Pons (tissue), 1 donor: ENCODE measurements around the gene LRMDA.

Source experiments
- DNase-seq: peaks from one replicate; pipeline ENCODE4 v3.0.0-alpha.2; 2016; ENCODE audit warnings: low spot score

LRMDA gene

DNA sequence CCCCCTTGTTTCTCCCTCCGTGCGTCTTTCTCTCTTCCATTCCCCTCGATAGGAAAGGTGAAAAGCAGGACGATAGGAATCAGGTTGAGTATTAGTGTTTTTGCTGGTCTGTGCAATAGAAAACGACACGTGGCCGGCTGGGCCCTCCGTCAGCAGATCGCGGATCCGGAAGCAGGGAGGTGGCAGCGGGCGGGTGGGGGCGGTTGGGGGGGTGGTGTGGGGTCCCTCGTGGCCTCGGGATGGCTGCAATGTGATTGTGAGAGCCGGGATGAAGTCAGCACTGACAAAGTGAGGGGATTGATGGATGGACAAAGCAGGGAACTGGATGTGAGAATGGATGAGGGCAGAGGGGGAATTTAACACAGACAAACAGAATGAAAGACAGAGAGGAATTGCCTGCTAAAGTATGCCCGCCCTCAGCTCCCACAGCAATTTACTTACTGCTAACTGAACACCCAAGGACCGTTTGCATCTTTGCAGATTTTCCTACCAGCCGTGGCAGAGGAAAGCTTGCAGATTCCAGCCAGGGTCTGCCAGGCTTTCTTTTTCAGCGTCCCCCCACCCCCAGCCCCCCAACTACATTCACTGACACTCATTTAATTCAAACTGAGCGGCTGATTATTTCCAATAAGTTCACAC is 280.9 kb downstream of the LRMDA start:
- peak; percentile 14 for DNase-seq

DNA sequence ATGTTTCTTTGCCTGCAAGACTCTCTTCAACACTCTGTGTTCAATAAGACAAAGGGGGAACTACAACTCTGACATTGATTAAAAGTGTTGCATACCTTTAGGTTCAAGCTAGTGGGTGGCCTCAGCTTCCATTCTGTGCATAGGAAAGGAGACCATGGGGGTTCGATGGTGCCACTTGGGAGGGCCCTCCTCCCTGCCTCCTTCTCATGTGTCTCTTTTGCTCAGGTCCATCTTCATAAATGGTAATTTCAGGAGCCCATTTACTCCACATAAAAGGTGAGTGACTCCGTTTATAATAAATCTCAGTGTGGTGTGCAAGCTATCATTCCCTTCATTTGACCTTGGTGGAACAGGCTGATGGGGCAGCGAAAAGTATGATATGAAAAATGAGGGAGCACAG is 285.1 kb downstream of the LRMDA start:
- no peak for DNase-seq

DNA sequence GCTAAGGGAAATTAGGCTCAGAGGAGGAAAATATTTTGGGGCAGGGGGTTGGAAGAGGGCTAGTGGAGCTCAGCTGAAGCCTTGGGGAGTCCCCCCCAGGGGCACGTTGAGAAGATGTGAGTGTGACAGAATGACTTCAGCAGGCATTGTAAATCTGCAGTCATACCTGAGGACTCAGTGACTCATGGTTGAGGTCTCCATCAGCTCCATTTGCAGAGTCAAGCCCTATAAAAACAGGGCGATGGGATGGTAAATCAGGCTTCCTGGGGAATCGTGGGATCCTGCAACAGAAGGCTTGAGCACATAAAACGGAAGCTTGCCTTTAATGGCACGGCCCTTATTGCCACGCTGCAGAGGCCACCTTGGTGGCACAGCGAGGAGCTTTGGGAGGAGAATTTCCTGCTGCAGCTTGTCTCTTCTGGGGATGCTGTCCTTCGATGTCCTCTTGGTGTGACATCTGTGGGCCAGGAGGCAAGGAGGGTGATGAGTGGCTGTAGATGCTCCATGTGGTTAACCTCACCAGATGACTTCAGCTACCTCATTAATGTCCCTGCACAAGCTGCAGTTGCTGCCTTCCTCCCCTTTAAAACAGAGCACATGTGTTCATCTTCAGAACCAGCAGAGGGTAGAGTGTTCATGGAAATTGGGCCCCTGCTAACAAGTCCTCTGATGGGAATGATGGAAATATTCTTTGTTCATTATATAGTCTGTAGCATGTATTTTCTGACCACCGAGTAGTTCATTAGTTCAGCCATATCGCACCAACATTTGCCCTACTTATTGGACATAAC is 285.9 kb downstream of the LRMDA start:
- DNase-seq = peak; percentile 6

DNA sequence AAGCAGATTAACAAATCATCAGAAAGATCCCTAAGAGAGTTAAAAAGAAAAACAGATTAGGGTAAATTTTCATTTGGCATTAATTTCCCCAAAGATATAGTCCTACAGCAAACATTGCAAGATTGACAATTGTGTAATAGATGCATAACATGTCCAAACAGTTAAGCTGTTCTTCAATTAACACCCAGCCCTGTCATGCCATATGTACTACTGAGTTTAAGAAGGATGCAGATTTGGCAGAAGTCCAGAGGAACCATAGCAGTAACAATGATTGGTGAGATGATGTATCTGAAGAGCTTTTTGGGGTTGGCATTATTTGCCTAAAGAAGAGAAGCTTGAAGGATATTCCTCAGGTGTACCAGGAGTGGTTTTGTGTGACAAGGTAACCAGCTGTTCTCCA is 287.6 kb downstream of the LRMDA start:
- DNase-seq = no peak

DNA sequence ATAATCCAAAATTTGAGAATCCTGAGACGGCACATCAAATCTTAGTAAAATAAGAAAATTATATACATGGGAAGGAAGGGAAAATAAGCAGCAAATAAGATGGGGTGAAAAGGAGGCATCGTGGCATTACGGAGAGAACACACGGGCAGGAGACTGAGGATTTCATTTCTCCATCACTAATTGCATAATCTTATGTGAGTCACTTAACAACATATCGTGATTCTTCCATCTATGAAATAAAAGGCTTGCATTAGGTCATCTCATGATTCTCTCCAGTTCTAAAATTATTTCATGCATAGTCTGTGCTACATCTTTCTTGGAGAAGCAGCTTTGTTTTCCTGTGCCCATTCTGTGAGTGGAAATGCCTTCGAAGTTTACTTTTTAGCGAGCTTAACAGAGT is 288.7 kb downstream of the LRMDA start:
- no peak for DNase-seq

DNA sequence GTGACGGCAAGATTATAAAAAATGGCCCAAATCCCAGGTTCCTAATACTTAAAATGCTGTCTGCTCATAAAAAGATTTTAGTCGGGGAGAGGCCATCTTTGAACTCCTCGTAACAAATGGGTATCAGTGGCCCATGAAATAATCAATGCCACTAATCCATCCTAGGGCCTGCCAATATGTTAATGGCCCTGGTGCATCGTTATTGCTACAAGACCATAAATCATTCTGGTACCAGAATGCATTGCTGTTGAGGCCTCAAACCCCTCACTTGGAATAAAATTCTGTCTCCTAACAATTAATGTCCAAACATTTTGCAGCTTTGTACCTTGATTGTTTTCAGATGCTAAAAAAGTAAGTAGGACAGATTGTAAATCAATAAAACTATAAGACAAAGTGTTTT is 290.6 kb downstream of the LRMDA start:
- no peak for DNase-seq

DNA sequence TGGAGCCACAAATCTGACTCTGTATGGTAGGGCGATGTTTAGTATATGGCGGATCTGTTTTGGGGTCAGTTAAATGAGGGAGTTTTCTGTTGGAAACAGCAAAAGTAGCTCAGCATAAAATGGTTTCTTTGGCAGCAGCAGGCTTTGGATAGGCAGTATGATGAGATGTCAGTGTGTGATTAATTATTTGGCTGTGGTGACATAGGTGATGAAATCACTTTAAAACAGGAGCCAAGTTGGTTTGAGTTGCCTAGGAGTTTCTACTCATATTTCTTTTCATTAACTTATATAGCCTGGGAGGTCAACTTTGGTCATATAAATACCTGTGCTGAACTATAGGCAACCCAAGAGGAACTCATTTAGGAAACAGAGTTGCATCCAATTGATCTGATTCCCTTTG is 291.2 kb downstream of the LRMDA start:
- no peak for DNase-seq

DNA sequence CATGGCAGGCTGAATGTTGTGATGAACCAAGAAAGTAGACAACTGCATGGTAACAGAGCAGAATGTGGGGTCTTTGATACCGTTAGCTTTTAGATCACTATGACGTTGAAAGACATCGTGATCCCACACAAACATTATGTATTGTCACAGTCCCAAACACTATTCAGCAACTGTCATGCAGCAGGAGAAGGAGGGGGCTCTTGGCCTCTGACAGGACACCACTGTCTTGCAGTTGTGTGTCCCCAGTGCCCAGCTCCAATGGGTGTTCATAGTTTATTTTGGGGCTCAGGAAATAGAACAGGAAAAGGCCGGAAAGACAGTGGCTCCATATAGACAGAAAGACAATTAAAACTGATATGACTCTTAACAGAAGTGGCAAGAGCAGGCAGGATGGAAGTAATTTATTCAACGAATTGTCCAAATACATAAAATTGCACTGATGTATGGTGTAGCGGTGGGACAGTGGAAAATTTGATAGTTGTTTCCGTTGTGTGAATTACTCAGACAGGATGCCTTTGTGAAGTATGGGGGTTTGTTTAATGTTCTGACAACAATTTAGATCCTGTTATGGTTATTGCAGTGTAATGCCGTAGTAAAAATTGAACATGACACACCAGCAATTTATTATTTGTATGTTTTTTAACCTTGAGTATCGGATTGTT is 292.0 kb downstream of the LRMDA start:
- DNase-seq = no peak

DNA sequence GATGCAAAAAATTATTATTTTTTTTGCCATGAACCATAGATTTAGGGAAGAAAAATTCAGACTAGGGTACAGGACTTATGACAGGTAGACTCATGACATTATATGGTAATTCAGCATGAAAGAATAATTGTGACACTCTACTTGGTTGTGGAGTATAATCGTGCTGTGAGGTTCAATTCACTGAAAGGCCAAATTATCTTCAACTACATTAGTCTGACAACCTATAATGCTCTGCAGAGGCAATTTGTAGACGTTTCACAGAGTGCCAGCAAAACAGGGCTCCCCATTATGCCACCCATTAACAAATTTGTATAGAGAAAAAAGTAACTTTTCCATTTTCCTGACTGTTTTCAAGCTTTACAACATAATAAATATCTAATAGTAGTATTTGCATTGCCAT is 292.6 kb downstream of the LRMDA start:
- DNase-seq = no peak

DNA sequence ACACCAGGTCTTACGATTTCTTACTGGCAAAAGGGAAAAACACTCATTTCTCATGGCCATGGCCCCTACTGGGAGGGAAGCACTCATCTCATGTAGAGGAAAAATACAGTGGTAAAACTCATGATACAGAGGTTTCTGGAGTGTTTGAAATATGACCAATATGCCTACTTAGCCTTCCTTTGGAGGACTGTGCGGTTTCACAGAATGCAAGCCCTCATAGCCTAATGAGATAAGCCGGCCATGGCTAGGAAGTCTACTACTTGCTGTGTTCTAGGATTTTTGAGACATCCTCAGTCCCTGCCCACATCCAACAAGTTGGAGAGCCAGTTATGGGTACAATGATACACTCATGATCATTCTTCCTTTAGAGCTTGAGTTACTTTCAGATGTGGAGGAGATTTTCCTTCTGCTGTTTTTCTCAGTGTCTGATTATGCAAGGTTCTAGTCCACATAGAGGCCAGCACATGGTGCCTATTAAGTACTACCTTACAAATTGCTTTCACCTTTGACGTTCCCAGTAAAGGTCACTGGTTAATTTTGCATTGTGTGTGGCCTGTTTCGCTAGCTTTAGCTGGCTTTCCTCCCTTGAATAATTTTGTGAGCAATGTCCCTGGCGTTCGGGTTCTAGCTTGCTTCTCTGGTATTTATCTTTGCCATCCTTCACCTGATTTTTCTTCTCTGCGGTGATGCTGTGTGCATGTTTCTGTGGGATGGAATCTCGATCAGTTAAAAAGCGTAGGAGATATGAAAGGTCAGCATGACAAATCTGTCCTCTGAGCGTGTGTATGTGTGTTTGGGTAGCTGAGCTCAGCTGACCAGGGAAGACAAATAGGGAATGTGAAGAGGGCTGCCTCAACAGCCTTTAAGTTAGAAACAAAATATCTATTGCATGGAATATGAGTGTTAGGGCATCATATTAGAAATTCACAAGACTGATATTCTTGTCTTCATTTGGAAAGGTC is 295.4 kb downstream of the LRMDA start:
- no peak for DNase-seq

DNA sequence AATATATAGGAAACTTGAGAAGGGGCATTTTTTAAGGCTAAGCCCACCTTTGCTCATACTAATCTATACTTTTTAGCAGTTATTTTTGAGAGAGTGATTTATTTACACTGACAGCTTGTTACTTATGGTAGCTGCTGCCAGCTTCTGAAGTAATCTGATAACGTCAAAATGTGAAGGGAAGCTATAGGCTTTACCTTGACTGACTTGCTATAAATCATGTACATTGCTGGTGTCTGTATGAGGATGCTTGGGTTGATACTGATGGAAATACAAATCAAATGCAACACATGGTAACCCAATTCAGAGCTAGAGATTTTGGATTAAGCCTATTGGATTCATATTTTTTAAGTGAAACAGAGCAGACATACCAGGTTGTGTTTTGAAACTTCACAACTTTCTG is 299.4 kb downstream of the LRMDA start:
- DNase-seq = no peak

DNA sequence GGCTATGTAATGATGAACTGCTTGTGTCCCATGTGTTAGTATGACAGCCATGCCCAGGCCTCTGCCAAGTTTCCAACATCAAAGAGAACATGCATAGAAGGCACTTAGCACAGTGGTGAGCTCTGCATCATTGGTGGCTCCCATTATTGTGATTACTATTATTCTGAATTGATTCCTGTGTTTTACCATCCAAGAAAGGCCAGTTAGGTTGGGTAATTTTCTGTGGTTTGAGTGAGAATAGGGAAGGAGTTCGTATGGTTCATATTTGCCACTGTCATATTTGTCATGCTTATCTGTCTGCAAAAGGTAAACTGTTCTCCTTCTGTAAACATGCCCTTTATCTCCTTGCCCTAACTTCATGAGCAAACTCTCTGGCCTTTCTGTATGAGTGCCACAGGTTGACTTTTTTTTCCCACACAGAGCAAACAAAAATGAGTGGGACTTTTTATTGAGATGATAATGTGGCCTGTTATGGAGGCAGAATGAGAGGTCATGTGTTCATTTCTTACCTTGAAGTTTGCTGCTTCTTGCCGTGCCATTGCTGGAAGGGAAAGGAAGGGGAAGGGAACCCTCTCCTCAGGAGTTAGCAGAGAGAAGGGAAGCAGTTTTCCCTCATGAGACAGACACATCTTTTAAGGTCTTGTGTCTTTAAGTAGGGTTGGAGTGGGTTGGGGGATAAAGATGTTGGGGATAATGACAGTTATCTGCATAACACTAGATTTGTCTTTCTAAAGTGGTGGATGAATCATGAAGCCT is 301.9 kb downstream of the LRMDA start:
- DNase-seq = no peak

DNA sequence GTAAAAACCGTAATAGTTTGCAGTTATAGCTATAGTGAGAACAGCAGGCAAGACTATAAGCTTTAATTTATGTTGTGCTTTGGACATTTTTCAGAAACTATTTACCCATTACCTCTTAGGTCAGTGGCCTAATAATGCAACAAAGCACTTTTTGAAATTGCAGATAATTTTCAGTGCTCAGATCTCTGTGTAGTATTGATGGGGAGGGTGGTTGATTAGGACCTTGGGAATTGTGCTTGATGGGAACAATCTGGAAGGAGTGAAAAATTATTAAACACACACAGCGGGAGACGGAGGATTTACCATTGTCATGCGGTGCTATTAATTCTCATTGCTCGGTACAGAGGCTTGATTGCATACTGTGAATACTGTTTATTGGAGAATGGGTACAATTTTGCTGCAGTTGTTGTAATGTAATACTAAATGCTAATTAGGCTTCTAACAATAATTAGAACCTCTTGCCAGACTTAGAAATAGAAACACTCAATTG is 304.8 kb downstream of the LRMDA start:
- no peak for DNase-seq

DNA sequence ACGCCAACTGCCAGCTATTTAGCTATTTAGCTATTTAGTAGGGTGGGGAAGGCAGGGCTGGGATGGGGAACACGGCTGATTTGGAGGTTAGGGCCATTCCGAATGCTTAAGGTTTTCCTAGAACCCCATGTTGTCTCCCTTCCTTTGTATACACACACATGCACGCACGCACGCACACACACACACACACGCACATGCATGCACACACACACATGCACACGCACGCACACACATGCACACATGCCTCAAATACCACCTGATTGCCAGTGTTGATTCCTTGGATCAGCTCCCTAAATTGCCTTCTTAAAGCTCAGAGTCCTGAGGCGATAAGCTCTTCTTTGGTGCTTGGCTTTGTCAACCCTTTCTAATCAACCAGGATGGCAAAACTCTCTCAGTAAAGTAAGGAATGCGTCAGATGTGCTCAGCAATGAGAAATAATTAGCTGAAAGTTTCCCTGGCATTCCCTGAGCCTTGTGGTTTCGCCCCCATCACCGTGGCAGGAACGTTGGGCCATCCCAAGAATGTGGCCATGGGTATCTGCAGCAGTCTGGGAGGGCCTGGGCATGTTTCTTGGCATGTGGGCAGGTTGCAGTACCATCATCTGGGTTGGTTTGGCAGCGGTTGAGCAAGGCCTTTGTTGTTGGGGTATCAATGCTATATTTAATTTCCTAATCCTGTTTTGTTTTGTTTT is 305.6 kb downstream of the LRMDA start:
- no peak for DNase-seq

DNA sequence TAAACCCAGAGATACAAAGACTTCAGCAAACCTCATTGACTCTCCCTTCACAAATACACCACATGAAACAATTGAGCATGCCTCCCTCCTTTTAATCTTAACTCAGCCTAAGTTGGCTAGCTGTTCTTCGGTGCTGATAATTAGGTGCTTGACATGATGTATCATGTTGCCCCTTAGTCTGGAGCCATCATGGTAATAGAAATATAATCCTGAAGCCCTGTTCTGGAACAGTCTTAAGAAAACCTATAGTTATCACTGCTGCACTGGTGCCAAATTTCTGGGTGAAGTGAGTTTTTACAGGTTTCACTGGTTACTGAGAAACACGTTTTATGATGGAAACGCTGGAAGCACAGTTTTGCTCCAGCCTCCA is 306.1 kb downstream of the LRMDA start:
- no peak for DNase-seq

DNA sequence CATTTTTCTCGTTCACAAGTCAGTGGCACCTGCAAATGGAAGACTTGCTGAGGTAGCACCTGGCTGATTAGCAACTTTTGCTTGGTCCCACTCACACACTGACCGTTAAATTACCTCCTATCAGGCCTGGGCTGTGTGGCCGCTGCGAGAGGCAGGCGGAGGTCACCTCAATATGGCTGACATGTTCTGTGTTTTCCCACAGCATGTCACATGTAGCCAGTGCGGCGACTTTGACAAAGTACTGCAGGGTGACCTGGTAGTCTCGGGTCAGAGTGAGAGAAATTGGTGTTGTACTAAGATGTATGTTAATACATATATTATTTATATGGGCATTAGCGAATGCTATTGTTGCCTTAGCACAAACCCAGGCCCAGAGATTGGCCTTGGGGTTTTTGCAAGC is 307.5 kb downstream of the LRMDA start:
- DNase-seq = no peak

DNA sequence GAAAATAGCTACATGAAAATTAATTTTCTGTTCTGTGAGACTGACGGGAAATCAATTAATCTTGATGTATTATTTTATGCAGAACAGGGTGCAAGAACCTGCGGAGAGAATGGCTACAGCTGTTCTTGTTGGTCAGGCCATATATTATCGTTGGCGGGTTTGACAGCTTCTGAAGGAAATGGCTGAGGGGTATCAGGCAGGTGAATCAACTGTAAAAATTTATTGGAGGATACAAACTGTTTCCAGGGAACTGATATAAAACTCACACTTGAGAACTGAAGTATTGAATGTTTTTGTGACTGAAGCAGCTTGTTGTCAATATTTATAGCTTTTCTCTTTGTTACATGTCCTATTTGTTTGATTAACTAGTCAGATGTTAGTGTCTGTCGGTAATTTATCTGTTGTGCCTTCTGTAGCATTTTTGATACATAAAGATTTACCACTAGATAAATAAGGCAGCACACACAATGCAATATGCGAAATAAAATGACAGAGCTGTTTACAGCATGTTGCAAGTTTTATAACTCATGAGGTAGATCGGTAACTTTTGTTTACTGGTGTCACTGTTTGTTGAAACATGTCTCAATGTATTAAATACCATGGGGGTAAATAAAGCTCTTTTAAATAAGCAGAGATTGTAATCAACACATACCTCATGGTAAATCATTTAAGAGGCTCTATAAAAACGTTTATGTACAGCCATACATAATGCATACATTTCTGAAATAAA is 308.2 kb downstream of the LRMDA start:
- DNase-seq = no peak

DNA sequence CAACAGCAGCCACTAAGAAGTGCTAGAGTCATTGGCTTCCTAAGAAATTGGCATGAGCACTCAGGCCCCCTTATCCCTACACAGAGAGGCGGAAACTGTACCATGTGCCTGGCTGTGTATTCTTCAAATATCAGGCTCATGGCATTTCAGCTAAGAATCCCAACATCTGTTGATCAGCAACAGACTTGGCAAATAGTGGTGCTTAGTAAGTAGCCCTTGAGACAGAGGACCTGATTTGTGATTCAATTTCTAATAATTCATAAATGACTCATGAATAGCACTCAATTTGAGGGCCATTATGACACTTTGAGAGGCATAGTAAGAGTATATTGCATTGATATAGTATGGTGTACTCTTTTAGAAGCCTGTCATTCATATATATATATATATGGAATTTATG is 309.1 kb downstream of the LRMDA start:
- no peak for DNase-seq

DNA sequence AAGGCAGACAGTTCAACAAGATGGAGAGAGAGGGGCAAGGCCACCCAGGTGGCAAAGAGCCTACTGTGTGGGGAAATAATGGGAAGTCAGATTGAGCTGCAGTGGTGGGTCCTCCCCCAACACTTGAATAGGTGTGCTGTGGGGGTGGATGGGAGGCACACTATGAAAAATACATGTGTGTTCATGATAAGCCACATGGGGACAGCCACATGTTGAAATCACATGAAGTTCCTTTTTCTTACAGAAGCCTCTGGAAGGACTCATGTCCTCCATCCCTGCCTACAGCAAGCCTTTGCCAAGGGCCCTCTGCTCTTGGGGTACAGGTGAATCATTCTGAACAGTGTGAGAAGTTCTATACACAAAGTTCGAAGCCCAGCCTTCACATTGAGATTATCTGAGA is 310.9 kb downstream of the LRMDA start:
- DNase-seq = no peak

DNA sequence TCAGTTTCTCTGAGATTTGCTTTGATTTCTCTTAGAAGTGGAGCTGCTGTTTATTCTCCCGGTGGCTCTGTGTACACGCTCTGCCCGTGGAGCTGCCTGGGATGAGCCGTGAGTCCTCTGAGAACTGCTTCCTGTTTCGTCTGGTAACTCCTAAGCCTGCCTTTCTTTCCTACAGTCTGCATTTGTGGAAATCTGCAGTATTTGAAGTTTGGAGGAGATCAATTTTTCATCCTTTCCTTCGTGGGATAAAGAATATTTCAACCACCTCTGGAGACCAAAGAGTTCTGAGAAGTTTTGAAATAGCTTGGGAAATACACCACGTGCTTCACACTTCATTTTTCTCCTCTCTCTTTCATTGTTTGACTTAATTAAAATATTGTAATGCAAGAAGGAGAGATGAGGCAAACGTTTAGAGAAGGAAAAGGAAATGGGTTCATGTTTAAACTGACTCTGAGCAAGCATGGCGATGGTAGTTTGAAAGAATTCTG is 311.9 kb downstream of the LRMDA start:
- no peak for DNase-seq
